Stimulated activated CD8-positive, alpha-beta memory T cell treated with anti-CD3 and anti-CD28 coated beads, Interleukin-15, amount 100 ng/mL, for 4 hours (primary cell): ENCODE measurements around the gene TGM3.

Experiments
- DNase-seq, 2 donors: peaks; one replicate each; pipeline ENCODE4 v3.0.0-alpha.2; 2020; ENCODE audit warnings: low read depth in 2 of 2

The TGM3 gene

DNA sequence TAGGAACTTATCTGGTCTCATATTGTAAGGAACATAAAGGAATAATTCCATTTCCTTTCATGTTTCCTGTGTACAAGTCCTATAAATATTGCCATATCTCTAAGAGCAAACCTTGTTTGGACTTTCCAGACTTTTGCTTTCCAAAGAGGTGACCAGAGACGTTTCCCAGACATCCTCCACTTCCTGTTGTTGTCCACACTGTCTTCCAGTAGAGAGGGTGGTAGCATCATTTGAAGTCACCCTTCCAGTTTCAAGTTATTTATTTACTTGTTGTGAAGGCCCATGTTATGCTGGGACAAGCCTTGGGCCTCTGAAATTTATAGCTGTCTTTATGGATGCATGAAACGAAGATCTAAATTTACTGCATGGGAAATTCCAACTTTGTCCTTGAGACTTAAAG lies 10.6 kb upstream of the TGM3 start:
- no peak for DNase-seq

DNA sequence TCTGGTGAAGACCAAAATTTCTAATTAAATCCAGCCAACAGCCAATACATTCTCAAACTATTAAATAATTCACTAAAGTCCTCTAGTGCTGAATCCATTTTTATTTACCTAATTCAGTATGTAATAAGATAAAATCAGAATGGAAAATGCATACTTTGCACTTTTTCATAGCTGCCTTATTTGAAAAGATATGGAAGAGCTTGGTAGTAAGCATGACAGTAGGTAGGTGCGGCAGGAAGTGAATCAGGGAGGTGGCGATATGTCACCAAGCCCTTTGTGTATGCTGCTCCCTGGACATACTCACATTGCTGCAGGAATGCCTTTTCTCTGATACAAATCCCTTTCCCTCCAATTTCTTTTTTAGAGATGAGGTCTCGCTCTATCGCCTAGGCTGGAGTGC lies 10.2 kb upstream of the TGM3 start:
- no peak for DNase-seq

GRCh38 chr20:2287504-2287903 lies 8.3 kb upstream of the TGM3 start:
- no peak for DNase-seq

- DNase-seq: no peak
Observed at GRCh38 chr20:2289475-2289874, 6.3 kb upstream of the TGM3 start.

GRCh38 chr20:2290486-2290885 lies 5.3 kb upstream of the TGM3 start:
- no peak for DNase-seq

GRCh38 chr20:2292416-2293110 lies 3.2 kb upstream of the TGM3 start:
- no peak for DNase-seq

DNA sequence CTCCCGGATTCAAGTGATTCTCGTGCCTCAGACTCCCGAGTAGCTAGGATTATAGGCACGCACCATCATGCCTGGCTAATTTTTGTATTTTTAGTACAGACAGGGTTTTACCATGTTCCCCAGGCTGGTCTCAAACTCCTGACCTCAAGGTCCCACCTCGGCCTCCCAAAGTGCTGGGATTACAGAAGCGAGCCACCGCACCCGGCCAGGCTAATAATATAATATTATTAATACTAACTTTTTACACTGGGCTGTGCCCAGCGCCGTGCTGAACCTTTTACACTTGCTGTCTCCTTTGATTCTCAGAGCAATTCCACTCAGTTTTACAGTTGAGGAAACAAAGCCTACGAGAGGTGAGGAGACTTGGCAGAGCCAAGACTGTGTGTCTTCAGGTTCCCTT lies 2.3 kb upstream of the TGM3 start:
- DNase-seq: no peak

- DNase-seq: no peak
Observed at GRCh38 chr20:2293971-2294370, 1.8 kb upstream of the TGM3 start.

DNA sequence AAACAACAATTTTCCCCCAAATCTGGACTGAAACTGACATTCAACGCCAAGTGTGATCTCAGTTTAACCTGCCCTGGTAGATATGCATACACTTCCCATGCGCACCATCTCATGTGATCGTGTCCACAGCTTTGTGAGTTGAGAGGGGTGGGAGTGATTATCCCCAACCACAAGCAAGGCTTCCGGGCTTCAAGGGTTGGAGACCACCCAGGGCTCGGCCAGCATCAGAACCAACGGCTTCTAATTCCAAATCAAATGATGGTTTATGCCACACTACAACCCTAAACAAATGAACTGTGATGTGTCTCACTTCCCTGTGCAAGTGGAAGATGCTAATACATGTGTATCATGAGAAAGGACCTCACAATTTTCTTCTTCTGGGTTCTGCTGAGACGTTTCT lies 515 bp upstream of the TGM3 start:
- DNase-seq: no peak

DNA sequence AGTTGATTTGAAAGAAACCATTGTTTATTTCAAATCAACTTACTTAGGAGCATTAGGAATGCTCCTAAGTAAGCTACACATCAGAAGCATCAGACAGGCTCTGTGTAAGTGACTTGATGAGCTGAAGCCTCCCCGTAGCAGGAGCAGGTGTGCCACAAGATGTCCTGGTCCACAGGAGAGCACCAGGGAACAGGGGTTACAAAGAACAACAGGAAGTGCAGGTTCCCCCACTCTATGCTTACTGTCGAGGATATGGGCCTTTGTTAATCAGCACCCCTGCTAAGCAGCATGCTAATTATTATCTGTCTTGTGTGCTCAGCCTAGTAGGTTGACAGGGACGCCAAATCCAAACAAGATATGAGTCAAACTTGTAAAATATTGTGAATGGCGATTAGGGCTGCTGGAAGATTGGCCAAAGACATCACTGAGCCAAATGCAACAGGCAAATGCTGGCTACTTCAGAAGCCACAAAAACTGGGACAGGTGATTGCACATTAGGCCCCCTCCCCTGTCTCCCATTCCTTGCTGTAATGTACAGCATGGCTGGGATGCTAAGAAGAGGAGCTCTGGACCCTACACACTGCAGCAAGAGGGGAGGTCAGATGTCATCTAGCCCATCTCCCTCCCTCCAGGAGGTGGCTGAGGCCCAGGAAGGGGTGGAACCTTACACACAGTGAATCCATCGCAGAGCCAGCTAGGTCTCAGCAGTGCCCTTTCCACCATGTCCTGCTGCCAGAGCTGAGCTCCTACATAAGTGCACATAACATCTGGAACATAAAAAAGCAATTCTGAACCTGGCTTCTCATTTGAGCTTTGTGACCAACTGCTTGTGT lies 939 bp downstream of the TGM3 start:
- DNase-seq: no peak

GRCh38 chr20:2297357-2297728 lies 1.5 kb downstream of the TGM3 start:
- no peak for DNase-seq

DNA sequence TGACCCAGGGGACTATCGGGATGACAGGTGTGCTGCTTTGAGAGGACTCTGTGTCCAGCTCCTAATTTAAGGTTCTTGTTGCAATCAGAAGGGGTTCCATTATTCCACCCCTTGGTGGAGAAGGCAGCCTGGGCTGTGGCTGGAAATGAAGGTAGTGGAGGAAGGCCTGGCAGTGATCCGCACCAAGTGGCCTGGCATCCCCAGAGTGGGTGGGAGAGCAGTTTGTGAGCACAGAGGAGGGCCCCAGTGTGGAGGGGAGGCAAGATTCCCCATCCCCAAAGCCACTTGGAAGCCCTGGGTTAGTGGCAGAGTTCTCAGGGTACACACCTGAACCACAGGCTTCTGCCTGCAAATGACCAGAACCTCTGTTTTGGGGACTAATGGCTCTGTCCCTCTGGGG lies 2.3 kb downstream of the TGM3 start:
- no peak for DNase-seq

DNA sequence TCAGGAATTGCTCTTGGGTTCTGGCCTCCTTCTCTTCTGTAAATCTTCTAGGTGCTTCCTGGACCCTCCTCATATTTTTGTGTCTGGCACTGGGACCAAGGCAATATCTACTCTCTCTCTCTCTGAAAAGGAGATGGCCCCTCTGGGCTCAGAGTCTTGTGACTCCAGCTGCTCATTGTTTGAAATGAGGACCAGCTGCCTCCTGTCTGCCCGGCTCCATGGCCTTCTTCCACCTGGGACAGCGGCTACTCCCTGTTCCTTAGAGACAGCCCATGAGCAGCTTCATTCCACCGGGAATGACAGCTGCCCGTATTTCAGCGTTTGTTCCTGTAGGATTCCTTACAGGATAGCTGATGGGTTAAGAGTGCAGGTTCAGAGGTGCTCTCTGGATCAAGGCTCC lies 2.9 kb downstream of the TGM3 start:
- DNase-seq: no peak

- no peak for DNase-seq
Observed at GRCh38 chr20:2299301-2299700, 3.5 kb downstream of the TGM3 start.

DNA sequence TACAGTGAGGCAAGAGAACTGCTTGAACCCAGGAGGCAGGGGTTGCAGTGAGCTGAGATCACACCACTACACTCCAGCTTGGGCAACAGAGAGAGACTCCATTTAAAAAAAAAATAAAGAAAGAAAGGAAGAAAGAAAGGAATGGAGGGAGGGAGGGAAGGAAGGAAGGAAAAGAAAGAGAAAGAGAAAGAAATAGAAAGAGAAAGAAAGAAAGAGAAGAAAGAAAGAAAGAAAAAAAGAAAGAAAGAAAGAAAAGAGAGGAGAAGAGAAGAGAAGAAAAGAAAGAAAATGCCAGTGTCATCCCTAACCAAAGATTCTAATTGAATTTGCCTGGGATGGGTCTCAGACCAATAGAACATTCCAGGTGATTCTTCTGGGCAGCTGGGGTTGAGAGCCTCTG lies 4.2 kb downstream of the TGM3 start:
- no peak for DNase-seq

- no peak for DNase-seq
Observed at GRCh38 chr20:2300420-2300819, 4.6 kb downstream of the TGM3 start.

- no peak for DNase-seq
Observed at GRCh38 chr20:2301164-2301622, 5.4 kb downstream of the TGM3 start.

GRCh38 chr20:2302384-2303060 lies 6.7 kb downstream of the TGM3 start:
- DNase-seq: no peak

- DNase-seq: no peak
Observed at GRCh38 chr20:2303673-2304072, 7.9 kb downstream of the TGM3 start.

DNA sequence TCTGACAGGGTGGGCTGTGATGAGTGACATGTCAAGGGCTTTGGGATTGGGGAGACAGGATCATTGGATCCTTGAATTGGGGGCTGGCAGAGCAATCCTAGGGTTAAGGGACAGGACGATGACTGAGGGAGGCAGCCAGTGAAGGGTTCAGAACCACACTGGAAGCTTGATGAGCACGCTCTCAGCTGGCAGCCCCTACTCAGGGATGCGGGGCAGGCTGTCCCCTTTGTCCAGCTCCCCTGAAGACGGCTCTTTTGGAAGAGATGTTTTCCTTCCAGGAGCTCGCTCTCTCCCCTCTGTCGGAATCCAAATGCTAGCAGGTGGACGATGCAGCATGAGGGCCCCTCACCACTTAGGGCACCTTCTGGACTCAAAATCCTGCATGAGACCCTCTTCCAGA lies 8.4 kb downstream of the TGM3 start:
- no peak for DNase-seq

DNA sequence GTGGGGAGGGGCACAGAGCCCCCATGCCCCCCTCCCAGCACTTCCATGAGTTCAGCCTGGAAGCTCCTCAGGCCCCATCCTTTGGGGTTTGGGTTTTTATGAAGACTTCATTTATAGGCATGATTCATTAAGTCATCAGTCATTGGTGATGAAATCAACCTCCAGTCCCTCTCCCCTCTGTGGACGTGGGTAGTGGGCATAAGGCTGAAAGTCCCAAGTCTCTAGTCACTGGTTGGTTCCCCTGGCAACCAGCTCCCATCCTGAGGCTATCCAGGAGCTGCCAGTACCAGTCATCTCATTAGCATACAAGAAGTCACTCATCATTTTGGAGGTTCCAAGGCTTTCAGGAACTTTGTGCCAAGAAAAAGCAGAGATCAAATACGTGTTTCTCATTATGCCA lies 9.2 kb downstream of the TGM3 start:
- DNase-seq: no peak

DNA sequence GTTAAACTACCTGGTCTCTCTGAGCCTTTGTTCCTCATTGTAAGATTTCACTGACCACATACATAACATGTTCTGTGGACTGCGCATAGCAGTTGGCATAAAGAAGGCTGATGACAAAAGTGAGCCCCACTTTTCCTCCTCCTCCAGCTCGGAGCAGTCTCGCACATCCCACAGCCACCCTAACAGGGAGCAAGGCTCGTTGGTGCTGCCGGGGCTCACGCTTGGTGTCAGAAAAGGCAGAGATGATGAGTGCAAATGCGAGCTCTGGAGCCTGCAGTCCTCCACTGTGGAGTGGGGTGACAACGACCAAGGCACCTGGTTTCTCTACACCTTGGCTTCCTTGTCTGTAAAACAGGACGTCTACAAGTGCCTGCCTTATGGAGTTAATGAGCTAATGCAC lies 9.7 kb downstream of the TGM3 start:
- no peak for DNase-seq

DNA sequence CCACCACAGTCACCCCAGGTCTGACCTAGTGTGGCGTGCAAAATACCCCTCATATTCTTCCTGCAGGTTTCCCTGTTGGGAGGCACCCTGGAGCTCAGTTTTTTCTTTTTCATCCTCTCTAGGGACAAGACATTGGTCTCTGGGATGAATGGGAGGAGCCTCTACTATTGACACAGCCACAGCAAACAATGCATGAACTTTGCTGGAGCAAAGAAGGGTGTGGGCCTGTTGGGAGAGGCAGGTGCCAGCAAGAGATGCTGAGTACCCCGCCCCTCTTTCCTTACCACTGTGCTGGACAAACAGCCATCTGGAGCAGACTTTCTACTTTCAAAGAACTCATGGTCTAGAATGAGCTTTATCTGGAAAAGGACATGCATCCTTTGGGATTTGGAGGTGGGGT lies 10.1 kb downstream of the TGM3 start:
- no peak for DNase-seq
